H1 (cell line): ENCODE data around the gene MBNL1. TPM values are rescaled to one million over a fixed set of nuclear protein-coding genes. Genes with fewer than 3 reads are reported as not detected.

Source experiments
- CTCF ChIA-PET: fragments of 300-600 bp; sonication (Branson Sonifier 250); formaldehyde crosslinking; loops from one replicate; lab custom pipeline; 2021; ENCODE audit not compliant: partially characterized antibody; lab: Charles Lee
- POLR2A ChIA-PET: fragments of 300-600 bp; sonication (Branson Sonifier 250); formaldehyde crosslinking; loops from one replicate; lab custom pipeline; 2021; ENCODE audit warnings: inconsistent platforms; ENCODE audit not compliant: partially characterized antibody; lab: Charles Lee
- DNase-seq, 2 experiments: peaks; one replicate each; pipeline versions ENCODE4 v3.0.0 to v3.0.0-alpha.2; 2010 to 2022; ENCODE audit warnings: low spot score in 2 of 2, low read depth in 1 of 2, mixed read lengths in 1 of 2
- FAIRE-seq: peaks from 2 replicates; lab custom pipeline; 2011; peaks lifted over from hg19 to GRCh38; lab: Jason Lieb, UNC
- H2AFZ ChIP-seq: 2 replicates; pipeline ENCODE4 v1.8.1; 2012; ENCODE audit warnings: low read length, inconsistent platforms
- H2AK5ac ChIP-seq: 2 replicates; pipeline ENCODE4 v1.6.1; 2013; ENCODE audit warnings: low read depth, low read length
- H2BK120ac ChIP-seq: replicated peaks from 2 replicates; pipeline ENCODE3; 2013; ENCODE audit warnings: low read depth, low read length, inconsistent platforms
- H2BK12ac ChIP-seq: 2 replicates; pipeline ENCODE4 v1.6.1; 2013; ENCODE audit warnings: low read depth, low read length
- H2BK15ac ChIP-seq: 2 replicates; pipeline ENCODE4 v1.6.1; 2013; ENCODE audit warnings: low read length
- H2BK20ac ChIP-seq: 2 replicates; pipeline ENCODE4 v1.6.1; 2013; ENCODE audit warnings: low read length
- H2BK5ac ChIP-seq: 2 replicates; pipeline ENCODE4 v1.6.1; 2013; ENCODE audit warnings: low read depth, low read length
- H3K14ac ChIP-seq: 2 replicates; pipeline ENCODE4 v1.6.1; 2013; ENCODE audit warnings: inconsistent platforms; ENCODE audit not compliant: insufficient read length
- H3K18ac ChIP-seq: 2 replicates; pipeline ENCODE4 v1.6.1; 2013; ENCODE audit warnings: low read length; ENCODE audit errors: extremely low read depth
- H3K23ac ChIP-seq: 2 replicates; pipeline ENCODE4 v1.6.1; 2013; ENCODE audit warnings: inconsistent platforms; ENCODE audit not compliant: insufficient read length
- H3K23me2 ChIP-seq: 2 replicates; pipeline ENCODE4 v1.6.1; 2013; ENCODE audit warnings: low read depth, low read length
- H3K27ac ChIP-seq: 2 replicates; pipeline ENCODE4 v1.6.1; 2011; ENCODE audit warnings: low read depth, low read length, inconsistent platforms
- H3K27me3 ChIP-seq, 4 experiments: replicated peaks in 1 of 4; 1 replicate in 1 of 4; 2 replicates in 3 of 4; pipeline versions ENCODE4 v1.6.1 to v1.8.1; 2011 to 2013; ENCODE audit warnings: low read length in 3 of 4, mild to moderate bottlenecking in 3 of 4, inconsistent platforms in 2 of 4, mixed read lengths in 2 of 4, moderate library complexity in 1 of 4; ENCODE audit not compliant: control insufficient read depth in 3 of 4, insufficient read depth in 3 of 4; ENCODE audit errors: extremely low read depth in 1 of 4
- H3K36me3 ChIP-seq, 4 experiments: 2 replicates each; pipeline versions ENCODE4 v1.6.1 to v1.8.1; 2011 to 2013; ENCODE audit warnings: mild to moderate bottlenecking in 4 of 4, low read length in 3 of 4, moderate library complexity in 2 of 4, control low read depth in 1 of 4, inconsistent platforms in 1 of 4; ENCODE audit not compliant: insufficient read depth in 4 of 4, control insufficient read depth in 2 of 4
- H3K4ac ChIP-seq: replicated peaks from 2 replicates; pipeline ENCODE3; 2013; ENCODE audit warnings: low read length, low read depth, mixed read lengths, inconsistent platforms; ENCODE audit not compliant: insufficient read length
- H3K4me1 ChIP-seq, 4 experiments: replicated peaks in 1 of 4; 1 replicate in 1 of 4; 2 replicates in 3 of 4; pipeline versions ENCODE4 v1.6.1 to v1.8.1; 2011 to 2013; ENCODE audit warnings: low read length in 3 of 4, inconsistent platforms in 2 of 4, mixed read lengths in 1 of 4; ENCODE audit not compliant: insufficient read depth in 4 of 4, control insufficient read depth in 3 of 4
- H3K4me2 ChIP-seq, 2 experiments: 2 replicates each; pipeline versions ENCODE4 v1.6.1 to v1.8.1; 2011 to 2013; ENCODE audit warnings: low read depth in 2 of 2, low read length in 2 of 2, control low read depth in 1 of 2, inconsistent platforms in 1 of 2, mild to moderate bottlenecking in 1 of 2; ENCODE audit not compliant: insufficient read depth in 1 of 2
- H3K4me3 ChIP-seq, 4 experiments: fragments of 200-600, 300-600 bp in 1 of 4; sonication (generic), shearing (Covaris generic), sonication (Bioruptor Twin) in 1 of 4; 2 replicates each; pipeline versions ENCODE4 v1.5.1 to v1.8.1; 2011 to 2016; ENCODE audit warnings: low read length in 4 of 4, low read depth in 3 of 4, control low read depth in 2 of 4, inconsistent platforms in 2 of 4, mild to moderate bottlenecking in 2 of 4, mixed read lengths in 1 of 4, moderate library complexity in 1 of 4; ENCODE audit not compliant: insufficient read depth in 2 of 4; ENCODE audit errors: extremely low read depth in 1 of 4
- H3K56ac ChIP-seq: replicated peaks from 2 replicates; pipeline ENCODE3; 2013; ENCODE audit warnings: low read depth, mild to moderate bottlenecking, mixed read lengths, low read length, inconsistent platforms; ENCODE audit not compliant: insufficient read length
- H3K79me1 ChIP-seq: 2 replicates; pipeline ENCODE4 v1.6.1; 2013; ENCODE audit warnings: low read depth, low read length, control low read depth
- H3K79me2 ChIP-seq, 2 experiments: 2 replicates each; pipeline versions ENCODE4 v1.6.1 to v1.8.1; 2012 to 2013; ENCODE audit warnings: low read length in 2 of 2, mild to moderate bottlenecking in 2 of 2, inconsistent platforms in 1 of 2; ENCODE audit not compliant: insufficient read depth in 2 of 2, control insufficient read depth in 1 of 2
- H3K9ac ChIP-seq, 4 experiments: replicated peaks in 1 of 4; 1 replicate in 1 of 4; 2 replicates in 3 of 4; pipeline versions ENCODE4 v1.6.1 to v1.8.1; 2011 to 2013; ENCODE audit warnings: low read depth in 3 of 4, low read length in 3 of 4, control low read depth in 2 of 4, mild to moderate bottlenecking in 2 of 4, moderate library complexity in 2 of 4, inconsistent platforms in 1 of 4; ENCODE audit errors: extremely low read depth in 1 of 4
- H3K9me3 ChIP-seq, 2 experiments: 2 replicates each; pipeline versions ENCODE4 v1.6.1 to v1.8.1; 2012 to 2013; ENCODE audit warnings: mild to moderate bottlenecking in 2 of 2, moderate library complexity in 2 of 2, control low read depth in 1 of 2, inconsistent platforms in 1 of 2, low read depth in 1 of 2, low read length in 1 of 2, mixed read lengths in 1 of 2; ENCODE audit not compliant: insufficient read depth in 2 of 2
- H4K20me1 ChIP-seq, 2 experiments: replicated peaks in 1 of 2; 2 replicates each; pipeline versions ENCODE3 to v1.8.1; 2011 to 2013; ENCODE audit warnings: inconsistent platforms in 2 of 2, low read length in 2 of 2, mild to moderate bottlenecking in 1 of 2; ENCODE audit not compliant: insufficient read depth in 2 of 2, control insufficient read depth in 1 of 2
- H4K5ac ChIP-seq: 2 replicates; pipeline ENCODE4 v1.6.1; 2013; ENCODE audit warnings: low read length, low read depth, mixed read lengths, inconsistent platforms; ENCODE audit not compliant: insufficient read length
- H4K8ac ChIP-seq: 2 replicates; pipeline ENCODE4 v1.8.0; 2013; ENCODE audit warnings: mild to moderate bottlenecking, moderate library complexity, low read length, inconsistent platforms; ENCODE audit not compliant: insufficient read depth; ENCODE audit errors: extremely low read depth
- H4K91ac ChIP-seq: replicated peaks from 2 replicates; pipeline ENCODE3; 2013; ENCODE audit warnings: low read length, mixed read lengths, inconsistent platforms; ENCODE audit not compliant: insufficient read length
- BRCA1 ChIP-seq: IDR thresholded peaks from 2 replicates; pipeline ENCODE4 v1.6.1; 2012; ENCODE audit warnings: low read depth, low read length, improper control_type of control experiment
- JUN ChIP-seq: IDR thresholded peaks from 2 replicates; pipeline ENCODE4 v1.6.1; 2011; ENCODE audit warnings: low read depth, mild to moderate bottlenecking, improper control_type of control experiment, low read length
- JUND ChIP-seq: IDR thresholded peaks from 2 replicates; pipeline ENCODE4 v1.6.1; 2011; ENCODE audit warnings: mild to moderate bottlenecking, improper control_type of control experiment, low read length
- NANOG ChIP-seq: IDR thresholded peaks from 2 replicates; pipeline ENCODE4 v1.6.1; 2011; ENCODE audit warnings: low read length, low read depth, mild to moderate bottlenecking, inconsistent platforms; ENCODE audit not compliant: insufficient read depth, poor library complexity, severe bottlenecking
- PHF8 ChIP-seq: fragments of 200-600 bp; sonication (generic); conservative IDR thresholded peaks from 2 replicates; pipeline ENCODE4 v1.7.1; 2012; ENCODE audit warnings: low read depth, mild to moderate bottlenecking, inconsistent platforms, low read length, moderate library complexity
- POLR2A ChIP-seq, 2 experiments: IDR thresholded peaks; 1 replicate in 1 of 2; 2 replicates in 1 of 2; pipeline ENCODE4 v1.6.1; 2011; ENCODE audit warnings: low read depth in 2 of 2, low read length in 2 of 2, mild to moderate bottlenecking in 2 of 2; ENCODE audit errors: control extremely low read depth in 1 of 2
- RAD21 ChIP-seq, 2 experiments: IDR thresholded peaks in 1 of 2; conservative IDR thresholded peaks in 1 of 2; 2 replicates each; pipeline ENCODE4 v1.6.1; 2011; ENCODE audit warnings: low read depth in 2 of 2, low read length in 2 of 2, improper control_type of control experiment in 1 of 2, inconsistent platforms in 1 of 2, mild to moderate bottlenecking in 1 of 2, moderate library complexity in 1 of 2
- RFX5 ChIP-seq: IDR thresholded peaks from 2 replicates; pipeline ENCODE4 v1.6.1; 2011; ENCODE audit warnings: low read depth, low read length, improper control_type of control experiment, borderline replicate concordance
- RXRA ChIP-seq: IDR thresholded peaks from 2 replicates; pipeline ENCODE4 v1.6.1; 2011; ENCODE audit warnings: low read depth, mild to moderate bottlenecking, low read length, moderate library complexity; ENCODE audit not compliant: insufficient read depth
- SIN3A ChIP-seq, 2 experiments: IDR thresholded peaks in 1 of 2; conservative IDR thresholded peaks in 1 of 2; 2 replicates each; pipeline ENCODE4 v1.6.1; 2011 to 2012; ENCODE audit warnings: low read length in 2 of 2, improper control_type of control experiment in 1 of 2, low read depth in 1 of 2, mild to moderate bottlenecking in 1 of 2
- SIRT6 ChIP-seq: IDR thresholded peaks from one replicate; pipeline ENCODE4 v1.7.1; 2012; ENCODE audit warnings: low read length, inconsistent platforms
- SP4 ChIP-seq: IDR thresholded peaks from 2 replicates; pipeline ENCODE4 v1.6.1; 2012; ENCODE audit warnings: low read length, inconsistent platforms
- TAF1 ChIP-seq: IDR thresholded peaks from 2 replicates; pipeline ENCODE4 v1.6.1; 2011; ENCODE audit warnings: mild to moderate bottlenecking, low read depth, low read length
- TAF7 ChIP-seq: optimal IDR thresholded peaks from 2 replicates; pipeline ENCODE3; 2011; ENCODE audit warnings: low read depth, mild to moderate bottlenecking, inconsistent platforms, low read length, moderate library complexity, borderline replicate concordance
- TBP ChIP-seq: IDR thresholded peaks from 2 replicates; pipeline ENCODE4 v1.6.1; 2011; ENCODE audit warnings: low read depth, low read length, improper control_type of control experiment
- polyA plus RNA-seq, 7 experiments: library from polyadenylated mRNA; depleted of rRNA in 3 of 7; stranded (reverse) in 5 of 7; unstranded in 2 of 7; fragments of >200 nt in 5 of 7; fragments of 200-250 nt in 2 of 7; gene quantifications; 1 replicate in 5 of 7; 2 replicates in 1 of 7; 4 replicates in 1 of 7; pipeline versions ENCODE4 v1.2.1 to v1.2.3, GENCODE V29; 2011 to 2013; ENCODE audit warnings: missing spikeins in 2 of 7, mixed read lengths in 2 of 7
- total RNA-seq: library from RNA; stranded (reverse); fragmentation: NEBNext Ultra II Directional; extraction: Animal tissue kit (Norgen Biotek cat#: 25700); gene quantifications from 2 replicates; pipeline ENCODE4 v1.2.1, GENCODE V29; 2021

MBNL1 gene
- total and polyA plus RNA-seq, 2 of the 8 experiments (the other 6 are each of a cell fraction or from before 2014, with no cell fraction given): 5.0 to 16.4 TPM

- Histone ChIP-seq H3K79me2 (peaks cover 0 to 45% of the 10 kb centered on the region in 2 experiments; a peak in 2 of 4 replicates), H4K8ac (no peak overlapping the region), H3K27ac (no peak overlapping the region), H3K56ac (no peak overlapping the region), H2AK5ac (no peak overlapping the region), H2BK12ac (no peak overlapping the region), H3K4ac (no peak overlapping the region), H3K36me3 (no peaks in the 10 kb centered on the region), H3K27me3 (no peaks in the 10 kb centered on the region), H2BK5ac (no peak overlapping the region), H2BK120ac (no peak overlapping the region), H2BK20ac (no peak overlapping the region), H3K18ac (no peak overlapping the region), H3K4me2 (no peak overlapping the region), H4K20me1 (no peaks in the 10 kb centered on the region), H3K14ac (no peak overlapping the region), H3K9ac (no peak overlapping the region), H3K23me2 (no peaks in the 10 kb centered on the region), H2AFZ (no peak overlapping the region), H2BK15ac (no peak overlapping the region), H3K4me1 (peaks cover 0 to 11% (median 4%) of the 10 kb centered on the region in 4 experiments; a peak in 4 of 7 replicates), H3K4me3 (no peak overlapping the region; a peak in 1 of 8 replicates), H3K79me1 (no peaks in the 10 kb centered on the region), H3K23ac (no peak overlapping the region), H3K9me3 (no peaks in the 10 kb centered on the region), H4K91ac (no peak overlapping the region), H4K5ac (no peak overlapping the region)
- DNase-seq (no peak), FAIRE-seq (no peak)
- ChIA-PET POLR2A (no interaction called here), CTCF (no interaction called here)
- TF ChIP-seq RAD21 (IDR thresholded peaks at IDR 0.05 in 1 of 2, conservative IDR thresholded peaks at IDR 0.05 in 1 of 2; ENCODE audit: low read depth in 2 of 2, low read length in 2 of 2) (no peak), SP4 (no peak), TAF1 (no peak), TAF7 (no peak), JUN (no peak), SIRT6 (no peak), PHF8 (no peak), BRCA1 (no peak), TBP (no peak), RFX5 (no peak), NANOG (no peak), SIN3A (conservative IDR thresholded peaks at IDR 0.05 in 1 of 2, IDR thresholded peaks at IDR 0.05 in 1 of 2; ENCODE audit: low read depth in 1 of 2, low read length in 2 of 2) (no peak), RXRA (no peak), JUND (no peak), POLR2A (IDR thresholded peaks at IDR 0.05; ENCODE audit: control extremely low read depth in 1 of 2, low read depth in 2 of 2, low read length in 2 of 2) (no peak)
Observed at GRCh38 chr3:152386208-152386607, 117.5 kb downstream of the MBNL1 start.
